NCI-H446 treated with DMSO at 0.1 percent for 48 hours (cell line): ENCODE data around the gene SPOCK3.
"Not testable (repeated sequence)": the region's sequence is repeated elsewhere in the genome, so short reads cannot be mapped to it uniquely, and the experiment has no call there.

ENCODE experiments used
- DNase-seq: peaks from one replicate; lab custom pipeline; 2025; lab: John Stamatoyannopoulos, UW

SPOCK3 gene

GRCh38 chr4:166957451-166957850, 276.8 kb downstream of the SPOCK3 start:
- DNase-seq: no peak

DNA sequence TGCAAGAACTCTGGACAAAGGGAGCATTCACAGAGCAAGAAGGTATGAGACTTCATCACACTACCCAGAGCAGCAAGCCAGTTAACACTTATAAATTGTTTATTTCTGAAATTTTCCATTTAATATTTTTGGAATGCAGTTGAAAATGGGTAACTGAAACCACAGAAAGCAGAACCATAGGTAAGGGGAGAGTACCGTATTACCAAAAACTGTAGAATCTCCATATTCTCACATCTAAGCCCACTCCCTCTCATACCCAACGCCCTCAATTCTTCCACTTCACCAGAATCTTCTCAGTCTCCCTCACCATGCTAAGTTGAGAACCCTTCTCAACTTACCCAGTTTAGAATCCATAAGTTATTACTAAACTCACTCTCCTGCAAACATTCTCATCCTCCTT, 277.8 kb downstream of the SPOCK3 start:
- no peak for DNase-seq

DNA sequence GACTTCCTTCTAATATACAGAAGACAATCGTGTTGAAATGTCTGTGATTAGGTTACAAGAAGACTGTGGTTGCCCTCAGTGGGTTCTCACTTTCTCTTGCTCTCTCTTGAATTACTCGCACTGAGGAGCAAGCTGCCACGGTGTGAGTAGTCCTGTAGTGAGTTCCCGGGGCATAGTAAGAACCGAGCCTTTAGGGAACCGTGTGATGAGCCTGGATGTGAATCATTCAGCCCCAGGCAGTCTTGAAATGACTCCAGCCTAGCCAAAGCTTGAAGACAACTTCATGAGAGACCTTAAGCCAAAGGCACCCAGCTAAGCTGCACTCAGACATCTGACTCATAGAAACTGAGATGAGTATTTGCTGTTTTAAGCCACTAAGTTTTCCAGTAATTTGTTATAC, 292.7 kb downstream of the SPOCK3 start:
- no peak for DNase-seq

GRCh38 chr4:166930464-166930863, 303.8 kb downstream of the SPOCK3 start:
- no peak for DNase-seq

DNA sequence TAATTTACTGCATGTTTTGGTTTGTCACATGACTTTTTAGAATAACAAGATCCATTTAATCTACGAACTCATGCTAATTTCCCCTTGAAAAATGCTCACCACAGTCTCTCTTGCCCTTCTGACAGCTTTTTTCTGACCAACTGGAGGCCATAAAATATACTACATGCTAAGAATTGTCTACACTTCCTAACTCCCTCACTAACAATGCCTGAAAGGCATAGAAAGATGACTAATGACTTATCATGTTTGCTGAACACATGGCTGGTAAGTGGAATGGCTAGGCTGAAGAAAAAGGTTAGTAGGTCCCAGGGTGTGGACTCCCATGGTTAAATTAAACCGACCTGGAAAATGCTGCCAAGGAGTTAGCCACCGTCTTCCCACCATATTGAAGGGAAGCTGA, 309.9 kb downstream of the SPOCK3 start:
- no peak for DNase-seq

GRCh38 chr4:166913926-166914325, 320.4 kb downstream of the SPOCK3 start:
- DNase-seq: no peak

DNA sequence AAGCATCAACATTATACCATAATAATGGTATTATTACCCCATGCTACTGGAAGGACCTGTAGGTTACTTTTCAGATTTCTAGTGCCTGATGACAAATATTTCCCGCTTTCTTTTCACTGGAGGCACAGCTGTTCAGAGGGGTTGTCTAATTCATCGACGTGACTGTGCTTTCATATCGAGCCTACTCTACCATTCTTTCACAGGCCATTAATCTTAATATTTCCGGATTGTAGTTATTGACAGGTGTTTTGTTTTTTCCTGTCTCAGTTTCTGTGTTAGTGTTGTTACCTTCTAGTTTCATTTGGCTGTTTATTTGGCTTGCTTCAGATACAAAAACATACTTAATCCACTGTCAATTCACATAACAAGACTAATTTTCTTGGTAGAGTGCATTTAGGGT, 330.9 kb downstream of the SPOCK3 start:
- no peak for DNase-seq

- DNase-seq: no peak
Measured at GRCh38 chr4:166902941-166903340, 331.4 kb downstream of the SPOCK3 start.

DNA sequence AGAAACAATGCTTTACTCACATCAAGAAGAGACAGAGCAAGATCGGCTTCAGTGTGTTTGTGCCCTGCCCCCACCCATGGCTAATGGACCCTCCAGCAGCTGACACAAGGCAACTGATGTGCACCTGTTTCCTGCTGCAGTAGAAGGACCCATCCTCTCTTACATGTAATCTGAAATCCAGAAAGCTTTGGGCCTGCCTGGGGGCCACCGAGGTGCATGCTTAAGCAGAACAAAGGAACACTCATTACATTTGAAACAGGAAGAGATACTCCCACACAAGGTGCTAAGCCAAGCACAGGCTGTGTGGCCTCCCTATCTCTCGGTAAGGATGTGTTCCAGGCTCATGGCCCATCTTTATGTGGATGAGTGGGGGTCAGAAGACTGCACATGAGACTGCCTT, 338.0 kb downstream of the SPOCK3 start:
- no peak for DNase-seq

DNA sequence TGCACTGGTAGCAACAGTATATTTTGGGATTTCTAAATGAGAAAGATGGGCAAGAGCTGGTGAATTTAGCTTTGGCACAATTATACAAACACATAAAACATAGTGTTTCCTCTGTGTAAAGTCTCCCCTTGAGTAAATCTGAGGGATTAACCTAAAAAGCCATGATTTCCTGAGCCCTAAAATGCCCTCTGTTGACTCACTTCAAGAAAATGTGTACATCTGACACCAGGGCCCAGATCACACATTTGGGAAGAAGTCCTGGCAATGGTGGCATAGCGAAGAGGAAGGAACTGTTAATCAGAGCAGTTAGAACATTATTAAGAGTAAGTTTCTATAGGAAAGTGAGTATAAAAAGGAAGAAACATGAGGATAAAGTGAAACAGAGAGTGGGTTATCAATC, 338.5 kb downstream of the SPOCK3 start:
- no peak for DNase-seq

- DNase-seq: no peak
Measured at GRCh38 chr4:166887457-166887856, 346.8 kb downstream of the SPOCK3 start.

DNA sequence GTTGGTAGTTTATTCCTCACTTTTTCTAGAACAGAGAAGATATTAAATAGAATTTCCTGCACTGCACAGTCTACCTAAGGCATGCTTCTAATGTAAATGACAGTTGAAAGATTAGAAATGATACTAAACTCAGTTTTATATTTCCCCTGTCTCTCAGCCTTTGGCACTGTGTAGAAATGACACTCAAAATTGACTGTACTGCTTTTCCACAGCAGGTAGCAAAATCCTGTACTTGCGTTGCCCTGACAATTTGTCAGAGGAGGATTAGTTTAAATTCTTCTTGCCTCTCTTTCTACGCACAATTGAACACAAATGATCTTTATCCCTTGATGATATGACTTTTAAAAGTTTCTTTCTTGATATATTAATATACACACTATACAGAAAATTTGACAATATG, 347.6 kb downstream of the SPOCK3 start:
- DNase-seq: no peak

DNA sequence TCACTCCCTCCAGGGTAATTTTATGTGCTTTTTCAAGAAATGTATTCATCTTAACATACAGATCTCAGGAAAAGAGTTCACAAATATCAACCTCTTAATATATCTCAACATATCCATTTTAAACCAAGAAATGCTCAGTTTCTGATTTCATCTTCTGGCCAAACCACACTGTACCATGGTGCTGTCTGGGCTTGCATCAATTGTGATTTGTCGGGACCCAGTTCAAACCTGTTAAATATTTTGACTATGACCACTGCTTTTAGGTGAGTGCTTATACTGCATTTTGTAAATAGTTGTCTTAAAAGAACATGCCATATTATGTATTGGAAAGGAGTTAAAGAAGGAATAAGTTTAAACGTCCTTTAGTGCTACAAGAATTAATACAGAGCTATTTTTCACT, 352.1 kb downstream of the SPOCK3 start:
- no peak for DNase-seq

GRCh38 chr4:166875821-166876220, 358.5 kb downstream of the SPOCK3 start:
- DNase-seq: no peak

GRCh38 chr4:166862032-166862431, 372.3 kb downstream of the SPOCK3 start:
- DNase-seq: no peak

GRCh38 chr4:166850398-166850797, 383.9 kb downstream of the SPOCK3 start:
- not testable (repeated sequence) for DNase-seq

DNA sequence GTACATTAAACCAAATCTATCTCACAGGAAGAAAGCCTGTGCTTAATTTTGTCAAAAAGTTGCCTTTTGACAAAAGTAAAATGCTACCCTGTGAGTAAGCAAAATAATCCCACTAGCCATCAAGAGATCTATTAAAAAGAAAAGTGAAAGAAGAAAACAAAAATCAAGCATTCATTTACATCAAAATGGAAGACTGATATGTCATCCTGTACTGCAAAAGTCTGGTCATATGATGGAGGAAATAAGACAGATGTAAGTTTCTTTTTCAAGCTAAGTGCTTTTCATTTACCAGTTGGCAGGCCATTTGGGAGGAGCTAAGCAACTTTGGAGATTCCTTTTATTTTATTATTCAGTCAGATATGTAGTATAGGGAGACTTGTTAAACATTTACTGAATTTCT, 387.4 kb downstream of the SPOCK3 start:
- no peak for DNase-seq

DNA sequence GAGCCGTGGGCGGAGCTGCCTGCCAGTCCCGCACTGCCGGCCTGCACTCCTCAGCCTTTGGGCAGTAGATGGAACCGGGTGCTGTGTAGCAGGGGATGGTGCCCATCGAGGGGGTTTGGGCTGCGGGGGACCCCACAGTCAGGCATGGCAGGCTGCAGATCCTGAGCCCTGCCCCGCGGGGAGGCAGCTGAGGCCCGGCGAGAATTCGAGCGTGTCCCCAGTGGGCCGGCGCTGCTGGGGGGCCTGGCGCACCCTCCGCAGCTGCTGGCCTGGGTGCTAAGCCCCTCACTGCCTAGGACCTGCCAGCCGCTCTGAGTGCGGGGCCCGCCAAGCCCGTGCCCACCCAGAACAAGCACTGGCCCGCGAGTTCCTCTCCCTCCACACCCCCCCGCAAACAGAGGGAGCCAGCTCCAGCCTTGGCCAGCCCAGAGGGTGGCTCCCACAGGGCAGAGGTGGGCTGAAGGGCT, 391.5 kb downstream of the SPOCK3 start:
- DNase-seq: no peak

DNA sequence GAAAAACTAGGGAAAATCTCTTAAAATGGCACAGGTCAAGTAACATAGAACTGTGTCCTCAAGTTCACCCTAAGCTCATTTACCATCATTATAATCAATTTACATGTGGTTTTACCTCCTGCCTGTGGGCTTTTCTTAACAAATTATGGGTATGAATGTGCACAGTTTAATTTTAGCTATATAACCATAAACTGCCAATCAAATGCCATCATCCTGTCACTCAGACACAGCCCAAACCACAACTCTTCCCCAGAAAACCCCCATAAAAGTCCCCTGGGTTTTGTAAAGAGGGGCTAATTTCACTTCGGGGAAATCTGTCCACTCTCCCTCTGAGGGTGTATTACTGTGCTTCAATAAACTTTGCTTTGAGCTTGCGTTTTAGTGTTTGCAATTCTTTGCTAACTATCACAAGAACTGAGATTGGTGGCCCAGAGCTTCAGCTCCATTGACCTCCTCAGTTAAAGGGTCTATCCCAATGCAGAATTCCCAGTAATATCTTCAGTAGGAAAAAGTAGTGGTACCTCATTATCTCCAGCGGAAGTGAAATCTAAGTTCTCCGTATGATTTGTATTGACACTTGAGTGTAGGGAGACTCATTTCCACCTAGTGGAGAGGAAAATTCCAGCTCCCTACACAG, 394.6 kb downstream of the SPOCK3 start:
- no peak for DNase-seq

DNA sequence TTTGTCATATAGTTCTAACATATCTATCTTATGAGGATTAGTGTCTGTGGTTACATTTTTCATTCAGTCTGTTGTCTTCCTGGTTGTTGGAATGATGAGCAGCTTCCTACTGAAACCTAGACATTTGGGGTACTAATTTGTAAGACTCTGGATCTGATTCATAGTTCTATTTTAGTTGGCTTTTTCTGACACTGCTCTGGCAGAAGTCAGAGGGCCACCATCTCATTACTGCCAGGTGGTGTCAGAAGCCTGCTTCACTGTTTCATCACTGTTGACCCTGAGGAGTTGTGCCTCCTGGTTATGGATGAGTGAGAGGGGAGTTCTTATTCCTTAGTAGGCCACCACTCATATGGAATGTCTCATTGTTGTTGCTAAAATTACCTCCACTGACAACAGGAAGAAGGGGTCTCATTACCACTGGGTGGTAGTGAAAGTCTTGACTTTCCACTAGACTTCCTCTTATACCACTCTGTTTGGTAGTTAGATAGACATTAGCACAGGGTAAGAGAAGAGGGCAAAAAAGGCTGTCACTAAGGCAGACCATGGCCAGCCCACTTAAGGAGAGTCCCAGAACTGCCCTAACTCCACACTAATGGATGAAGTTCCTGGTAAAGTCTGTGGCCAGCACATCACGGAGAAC, 395.2 kb downstream of the SPOCK3 start:
- no peak for DNase-seq

DNA sequence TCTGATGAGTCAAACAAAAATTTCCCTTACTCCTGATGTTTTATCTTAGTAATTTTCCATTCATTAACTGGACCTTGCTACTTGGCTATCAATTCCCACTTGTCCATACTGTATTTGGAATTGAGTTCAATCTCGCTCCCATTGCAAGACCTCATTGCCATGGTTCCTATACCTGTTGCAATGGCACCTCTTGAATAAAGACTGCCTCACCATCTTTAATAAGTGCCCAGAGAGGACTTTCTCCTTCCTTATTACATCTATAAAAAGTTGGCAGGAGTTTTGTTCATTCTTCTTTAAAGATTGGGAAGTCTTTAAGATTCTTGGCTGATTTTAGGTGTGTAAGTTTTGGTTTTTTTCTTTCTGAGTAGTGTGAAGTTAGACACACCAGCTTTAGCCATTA, 397.4 kb downstream of the SPOCK3 start:
- no peak for DNase-seq

GRCh38 chr4:166827629-166828028, 406.7 kb downstream of the SPOCK3 start:
- no peak for DNase-seq

DNA sequence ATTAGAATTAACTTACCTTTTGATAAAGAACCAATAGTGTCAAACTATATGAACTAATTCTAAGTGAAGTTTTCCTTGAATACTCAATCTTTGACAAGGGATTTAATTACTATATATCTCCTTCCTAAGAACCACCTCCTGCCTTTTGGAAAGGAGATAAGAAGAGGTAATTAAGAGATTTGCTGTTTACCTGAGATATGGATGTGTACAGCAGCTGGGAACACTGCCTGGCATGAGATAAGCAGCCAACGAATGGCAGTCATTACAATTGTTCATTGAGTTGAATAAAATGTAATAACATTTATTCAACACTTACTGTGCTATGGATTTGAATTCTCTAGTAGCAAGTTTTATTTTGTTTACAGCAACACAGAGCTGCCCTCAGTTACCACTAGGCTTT, 407.1 kb downstream of the SPOCK3 start:
- no peak for DNase-seq

GRCh38 chr4:166823848-166824247, 410.4 kb downstream of the SPOCK3 start:
- DNase-seq: no peak
